Cerebellar cortex (tissue), 1 donor: Measurements from ENCODE around the gene PXYLP1.

ENCODE experiments used
- DNase-seq: peaks from one replicate; pipeline ENCODE4 v3.0.0-alpha.2; 2015; ENCODE audit warnings: low spot score

Gene PXYLP1

GRCh38 chr3:141229132-141229531 lies 2.5 kb upstream of the PXYLP1 start:
- DNase-seq = no peak

- no peak for DNase-seq
Measured at GRCh38 chr3:141230293-141230692, 1.3 kb upstream of the PXYLP1 start.

GRCh38 chr3:141231952-141232823 lies 563 bp downstream of the PXYLP1 start:
- peak; percentile 47 for DNase-seq

GRCh38 chr3:141233457-141234161 lies 2.0 kb downstream of the PXYLP1 start:
- DNase-seq = no peak

- DNase-seq = no peak
Measured at GRCh38 chr3:141234283-141234682, 2.7 kb downstream of the PXYLP1 start.

- DNase-seq = no peak
Measured at GRCh38 chr3:141235661-141236171, 4.1 kb downstream of the PXYLP1 start.

GRCh38 chr3:141236361-141236760 lies 4.7 kb downstream of the PXYLP1 start:
- no peak for DNase-seq

GRCh38 chr3:141237701-141238521 lies 6.3 kb downstream of the PXYLP1 start:
- peak; percentile 91 for DNase-seq

GRCh38 chr3:141239511-141240281 lies 8.1 kb downstream of the PXYLP1 start:
- DNase-seq = no peak

- DNase-seq = no peak
Measured at GRCh38 chr3:141240286-141240685, 8.7 kb downstream of the PXYLP1 start.

GRCh38 chr3:141240687-141241615 lies 9.3 kb downstream of the PXYLP1 start:
- no peak for DNase-seq

- no peak for DNase-seq
Measured at GRCh38 chr3:141241616-141242376, 10.2 kb downstream of the PXYLP1 start.

- DNase-seq = no peak
Measured at GRCh38 chr3:141242377-141243092, 10.9 kb downstream of the PXYLP1 start.

- no peak for DNase-seq
Measured at GRCh38 chr3:141243271-141243707, 11.7 kb downstream of the PXYLP1 start.

- no peak for DNase-seq
Measured at GRCh38 chr3:141246224-141246957, 14.8 kb downstream of the PXYLP1 start.

GRCh38 chr3:141246958-141247301 lies 15.3 kb downstream of the PXYLP1 start:
- no peak for DNase-seq

GRCh38 chr3:141248064-141248463 lies 16.4 kb downstream of the PXYLP1 start:
- DNase-seq = no peak

GRCh38 chr3:141249041-141249440 lies 17.4 kb downstream of the PXYLP1 start:
- no peak for DNase-seq
